Adipocyte (in vitro differentiated cells): ENCODE measurements around the gene CTNNA1.
"Not testable (repeated sequence)": the region's sequence is repeated elsewhere in the genome, so short reads cannot be mapped to it uniquely, and the experiment has no call there.

ENCODE experiments used
- DNase-seq: peaks from one replicate; pipeline ENCODE4 v3.0.0-alpha.2; 2015; ENCODE audit warnings: low read depth
- H3K27me3 ChIP-seq: replicated peaks from 2 replicates; pipeline ENCODE4 v1.7.0; 2013; ENCODE audit warnings: mild to moderate bottlenecking, low read length, moderate library complexity; ENCODE audit not compliant: control insufficient read depth, insufficient read depth
- H3K36me3 ChIP-seq: 2 replicates; pipeline ENCODE4 v1.7.0; 2013; ENCODE audit warnings: low read length, mild to moderate bottlenecking, moderate library complexity; ENCODE audit not compliant: control insufficient read depth, insufficient read depth, severe bottlenecking
- H3K4me1 ChIP-seq: 2 replicates; pipeline ENCODE4 v1.7.0; 2013; ENCODE audit warnings: mild to moderate bottlenecking, low read length, moderate library complexity; ENCODE audit not compliant: control insufficient read depth, insufficient read depth
- H3K4me3 ChIP-seq: 2 replicates; pipeline ENCODE4 v1.7.0; 2013; ENCODE audit warnings: mild to moderate bottlenecking, low read length, moderate library complexity
- H3K9ac ChIP-seq: 2 replicates; pipeline ENCODE4 v1.7.0; 2013; ENCODE audit warnings: mild to moderate bottlenecking, low read length, moderate library complexity
- H3K9me3 ChIP-seq: 2 replicates; pipeline ENCODE4 v1.7.0; 2013; ENCODE audit warnings: mild to moderate bottlenecking, low read length, moderate library complexity; ENCODE audit not compliant: control insufficient read depth

Gene CTNNA1

GRCh38 chr5:138761115-138761514, 7.9 kb downstream of the CTNNA1 start:
- H3K4me1 ChIP-seq: peaks cover 30% of the 10 kb centered on the region
- H3K4me3 ChIP-seq, H3K27me3 ChIP-seq, DNase-seq, H3K9me3 ChIP-seq, H3K9ac ChIP-seq: not testable (repeated sequence)
- H3K36me3 ChIP-seq: peaks cover 44% of the 10 kb centered on the region

GRCh38 chr5:138761670-138762069, 8.4 kb downstream of the CTNNA1 start:
- Histone ChIP-seq H3K36me3 (peaks cover 44% of the 10 kb centered on the region), H3K4me1 (peaks cover 26% of the 10 kb centered on the region)

GRCh38 chr5:138762110-138762509, 8.9 kb downstream of the CTNNA1 start:
- H3K4me3 ChIP-seq: no peak overlapping the region
- H3K27me3 ChIP-seq: no peaks in the 10 kb centered on the region
- H3K9me3 ChIP-seq: no peaks in the 10 kb centered on the region
- H3K9ac ChIP-seq: no peak overlapping the region
- H3K36me3 ChIP-seq: peaks cover 44% of the 10 kb centered on the region
- no peak for DNase-seq
- H3K4me1 ChIP-seq: peaks cover 25% of the 10 kb centered on the region

More at GRCh38 chr5:138761670-138762069, 8.4 kb downstream of the CTNNA1 start:
- DNase-seq, H3K9ac ChIP-seq, H3K4me3 ChIP-seq, H3K27me3 ChIP-seq, H3K9me3 ChIP-seq: not testable (repeated sequence)

- Histone ChIP-seq H3K9ac (no peak overlapping the region), H3K4me3 (no peak overlapping the region), H3K36me3 (peaks cover 44% of the 10 kb centered on the region), H3K9me3 (no peaks in the 10 kb centered on the region), H3K27me3 (no peaks in the 10 kb centered on the region), H3K4me1 (peaks cover 18% of the 10 kb centered on the region)
- no peak for DNase-seq
Observed at GRCh38 chr5:138763037-138763778, 10.0 kb downstream of the CTNNA1 start.

- no peaks in the 10 kb centered on the region for H3K36me3 ChIP-seq
- peaks cover 15% of the 10 kb centered on the region for H3K4me1 ChIP-seq
- no peak overlapping the region for H3K4me3 ChIP-seq
- H3K9me3 ChIP-seq: no peaks in the 10 kb centered on the region
- no peaks in the 10 kb centered on the region for H3K27me3 ChIP-seq
- H3K9ac ChIP-seq: no peak overlapping the region
- no peak for DNase-seq
Observed at GRCh38 chr5:138770291-138770690, 17.1 kb downstream of the CTNNA1 start.

GRCh38 chr5:138770977-138771376, 17.8 kb downstream of the CTNNA1 start:
- H3K9me3 ChIP-seq: no peaks in the 10 kb centered on the region
- DNase-seq: no peak
- no peaks in the 10 kb centered on the region for H3K36me3 ChIP-seq
- no peak overlapping the region for H3K4me3 ChIP-seq
- no peaks in the 10 kb centered on the region for H3K27me3 ChIP-seq
- peaks cover 15% of the 10 kb centered on the region for H3K4me1 ChIP-seq
- H3K9ac ChIP-seq: no peak overlapping the region

GRCh38 chr5:138772986-138773594, 19.9 kb downstream of the CTNNA1 start:
- no peak for DNase-seq
- H3K9me3 ChIP-seq: no peaks in the 10 kb centered on the region
- peaks cover 15% of the 10 kb centered on the region for H3K4me1 ChIP-seq
- H3K4me3 ChIP-seq: peak overlapping the region; percentile 51
- H3K9ac ChIP-seq: no peak overlapping the region
- H3K27me3 ChIP-seq: no peaks in the 10 kb centered on the region
- H3K36me3 ChIP-seq: peaks cover 1% of the 10 kb centered on the region

- Histone ChIP-seq H3K4me1 (peaks cover 15% of the 10 kb centered on the region), H3K4me3 (peak overlapping the region; percentile 51)
- not testable (repeated sequence) for H3K9ac ChIP-seq, H3K36me3 ChIP-seq, DNase-seq, H3K27me3 ChIP-seq, H3K9me3 ChIP-seq
Observed at GRCh38 chr5:138773624-138774023, 20.4 kb downstream of the CTNNA1 start.

- peaks cover 12% of the 10 kb centered on the region for H3K4me1 ChIP-seq
- peaks cover 9% of the 10 kb centered on the region for H3K36me3 ChIP-seq
- H3K9ac ChIP-seq: no peak overlapping the region
- no peak for DNase-seq
- no peaks in the 10 kb centered on the region for H3K27me3 ChIP-seq
- H3K9me3 ChIP-seq: no peaks in the 10 kb centered on the region
- H3K4me3 ChIP-seq: no peak overlapping the region
Observed at GRCh38 chr5:138775034-138775433, 21.8 kb downstream of the CTNNA1 start.

- Histone ChIP-seq H3K9me3 (no peaks in the 10 kb centered on the region), H3K27me3 (no peaks in the 10 kb centered on the region), H3K9ac (no peak overlapping the region), H3K4me1 (peaks cover 4% of the 10 kb centered on the region), H3K36me3 (peaks cover 25% of the 10 kb centered on the region), H3K4me3 (no peak overlapping the region)
- no peak for DNase-seq
Observed at GRCh38 chr5:138778234-138778633, 25.0 kb downstream of the CTNNA1 start.

GRCh38 chr5:138783976-138784375, 30.8 kb downstream of the CTNNA1 start:
- peaks cover 9% of the 10 kb centered on the region for H3K4me1 ChIP-seq
- H3K27me3 ChIP-seq: no peaks in the 10 kb centered on the region
- H3K9ac ChIP-seq: no peak overlapping the region
- H3K9me3 ChIP-seq: no peaks in the 10 kb centered on the region
- no peak for DNase-seq
- peaks cover 50% of the 10 kb centered on the region for H3K36me3 ChIP-seq
- no peak overlapping the region for H3K4me3 ChIP-seq
